Measurements from ENCODE around the gene MAN1C1. TPM values are rescaled to one million over a fixed set of nuclear protein-coding genes. Genes with fewer than 3 reads are reported as not detected.

MAN1C1 gene
- total RNA-seq, 2 experiments from 2014 or later, result 28.9 to 31.1 TPM

GRCh38 chr1:25648681-25649440 lies 32.3 kb downstream of the MAN1C1 start:
- Mint-ChIP-seq H3K27me3 (peaks cover 31% of the 10 kb centered on the region), H3K27ac (no peak overlapping the region), H3K4me3 (no peak overlapping the region), H3K36me3 (ENCODE audit: low read depth) (peaks cover 42% of the 10 kb centered on the region), H3K4me1 (peaks cover 45% of the 10 kb centered on the region), H3K9me3 (no peaks in the 10 kb centered on the region)
- DNase-seq, result no peak
- CTCF ChIA-PET, result interaction anchor here (0.9 kb wide), 1 partner anchor 26 kb away, joined by 3 read pairs; no protein-coding TSS in a partner anchor
- POLR2A ChIA-PET, result no interaction called here

GRCh38 chr1:25649505-25650288 lies 33.1 kb downstream of the MAN1C1 start:
- Mint-ChIP-seq H3K27ac (peak overlapping the region; percentile 5), H3K36me3 (ENCODE audit: low read depth) (peaks cover 35% of the 10 kb centered on the region), H3K27me3 (peaks cover 24% of the 10 kb centered on the region), H3K4me1 (peaks cover 38% of the 10 kb centered on the region), H3K4me3 (no peak overlapping the region), H3K9me3 (no peaks in the 10 kb centered on the region)
- POLR2A ChIA-PET, result no interaction called here
- no peak for DNase-seq
- CTCF ChIA-PET, result interaction anchor here (0.9 kb wide), 1 partner anchor 26 kb away, joined by 3 read pairs; no protein-coding TSS in a partner anchor

GRCh38 chr1:25650289-25650576 lies 33.6 kb downstream of the MAN1C1 start:
- no peaks in the 10 kb centered on the region for H3K9me3 Mint-ChIP-seq

GRCh38 chr1:25651036-25651640 lies 34.5 kb downstream of the MAN1C1 start:
- Mint-ChIP-seq H3K27me3 (peaks cover 19% of the 10 kb centered on the region), H3K4me1 (peaks cover 32% of the 10 kb centered on the region), H3K36me3 (ENCODE audit: low read depth) (peaks cover 24% of the 10 kb centered on the region), H3K9me3 (no peaks in the 10 kb centered on the region), H3K4me3 (no peak overlapping the region), H3K27ac (no peak overlapping the region)
- CTCF ChIA-PET, result no interaction called here
- POLR2A ChIA-PET, result no interaction called here
- DNase-seq, result no peak

More at GRCh38 chr1:25650289-25650576, 33.6 kb downstream of the MAN1C1 start:
- Mint-ChIP-seq H3K4me1 (peaks cover 34% of the 10 kb centered on the region), H3K36me3 (ENCODE audit: low read depth) (peaks cover 31% of the 10 kb centered on the region), H3K27ac (no peak overlapping the region), H3K27me3 (peaks cover 20% of the 10 kb centered on the region), H3K4me3 (no peak overlapping the region)
- ChIA-PET POLR2A (no interaction called here), CTCF (interaction anchor here (0.6 kb wide), 1 partner anchor 456 kb away, joined by 3 read pairs; no protein-coding TSS in a partner anchor)
- no peak for DNase-seq

GRCh38 chr1:25651824-25652741 lies 35.5 kb downstream of the MAN1C1 start:
- ChIA-PET POLR2A (no interaction called here), CTCF (interaction anchor here (0.9 to 1.7 kb wide), 2 partner anchors 10 to 29 kb away, joined by 3 to 5 read pairs; no protein-coding TSS in a partner anchor)
- Mint-ChIP-seq H3K9me3 (no peaks in the 10 kb centered on the region), H3K36me3 (ENCODE audit: low read depth) (peaks cover 24% of the 10 kb centered on the region), H3K4me3 (no peak overlapping the region), H3K4me1 (peaks cover 31% of the 10 kb centered on the region), H3K27ac (no peak overlapping the region), H3K27me3 (peaks cover 14% of the 10 kb centered on the region)
- DNase-seq, result no peak

- DNase-seq, result no peak
Observed at GRCh38 chr1:25653558-25653957, 37.0 kb downstream of the MAN1C1 start.

GRCh38 chr1:25654109-25654660 lies 37.6 kb downstream of the MAN1C1 start:
- CTCF ChIA-PET, result interaction anchor here (0.6 to 1.5 kb wide), 2 partner anchors 155 to 1712 kb away, joined by 3 read pairs; no protein-coding TSS in a partner anchor

More at GRCh38 chr1:25653558-25653957, 37.0 kb downstream of the MAN1C1 start:
- Mint-ChIP-seq H3K4me3 (no peak overlapping the region), H3K27ac (peak overlapping the region; percentile 31), H3K36me3 (ENCODE audit: low read depth) (peaks cover 17% of the 10 kb centered on the region), H3K9me3 (no peaks in the 10 kb centered on the region), H3K27me3 (peaks cover 12% of the 10 kb centered on the region), H3K4me1 (peaks cover 24% of the 10 kb centered on the region)
- POLR2A ChIA-PET, result no interaction called here
- CTCF ChIA-PET, result interaction anchor here (0.6 to 1.7 kb wide), 2 partner anchors 11 to 1712 kb away, joined by 3 to 5 read pairs; no protein-coding TSS in a partner anchor

GRCh38 chr1:25657121-25657882 lies 40.7 kb downstream of the MAN1C1 start:
- Mint-ChIP-seq H3K4me1 (peaks cover 23% of the 10 kb centered on the region), H3K27me3 (peaks cover 5% of the 10 kb centered on the region), H3K4me3 (no peak overlapping the region), H3K36me3 (ENCODE audit: low read depth) (peaks cover 18% of the 10 kb centered on the region), H3K27ac (peak overlapping the region; percentile 31), H3K9me3 (no peaks in the 10 kb centered on the region)
- POLR2A ChIA-PET, result no interaction called here
- CTCF ChIA-PET, result interaction anchor here (1.1 kb wide), 1 partner anchor 13 kb away, joined by 4 read pairs; no protein-coding TSS in a partner anchor
- no peak for DNase-seq

More at GRCh38 chr1:25654109-25654660, 37.6 kb downstream of the MAN1C1 start:
- POLR2A ChIA-PET, result no interaction called here
- peaks cover 12% of the 10 kb centered on the region for H3K27me3 Mint-ChIP-seq
- peak overlapping the region; percentile 46 for H3K27ac Mint-ChIP-seq
- DNase-seq, result no peak
- peaks cover 19% of the 10 kb centered on the region for H3K4me1 Mint-ChIP-seq
- H3K9me3 Mint-ChIP-seq, result no peaks in the 10 kb centered on the region
- no peak overlapping the region for H3K4me3 Mint-ChIP-seq
- H3K36me3 Mint-ChIP-seq (ENCODE audit: low read depth), result peaks cover 17% of the 10 kb centered on the region

- ChIA-PET POLR2A (no interaction called here), CTCF (interaction anchor here (1.6 kb wide), 1 partner anchor 39 kb away, joined by 4 read pairs; no protein-coding TSS in a partner anchor)
- H3K4me1 Mint-ChIP-seq, result peaks cover 22% of the 10 kb centered on the region
- no peak overlapping the region for H3K27ac Mint-ChIP-seq
- no peaks in the 10 kb centered on the region for H3K9me3 Mint-ChIP-seq
- H3K4me3 Mint-ChIP-seq, result no peak overlapping the region
- peaks cover 5% of the 10 kb centered on the region for H3K27me3 Mint-ChIP-seq
- H3K36me3 Mint-ChIP-seq (ENCODE audit: low read depth), result peaks cover 18% of the 10 kb centered on the region
- no peak for DNase-seq
Observed at GRCh38 chr1:25657883-25658760, 41.5 kb downstream of the MAN1C1 start.

- no peak overlapping the region for H3K27ac Mint-ChIP-seq
- H3K9me3 Mint-ChIP-seq, result no peaks in the 10 kb centered on the region
- H3K4me1 Mint-ChIP-seq, result peaks cover 16% of the 10 kb centered on the region
- H3K4me3 Mint-ChIP-seq, result no peak overlapping the region
- ChIA-PET CTCF (interaction anchor here (0.9 to 1.6 kb wide), 4 partner anchors 13 to 83 kb away, joined by 3 to 4 read pairs (median 4); no protein-coding TSS in a partner anchor), POLR2A (no interaction called here)
- DNase-seq, result no peak
- H3K27me3 Mint-ChIP-seq, result peaks cover 2% of the 10 kb centered on the region
- peaks cover 11% of the 10 kb centered on the region for H3K36me3 Mint-ChIP-seq (ENCODE audit: low read depth)
Observed at GRCh38 chr1:25658791-25659431, 42.3 kb downstream of the MAN1C1 start.

Data from activated CD4-positive, alpha-beta T cell treated with anti-CD3 and anti-CD28 coated beads, Interleukin-2, amount 10 ng/mL, durations not matched to agents 7 days and 5 days (primary cell).